ENCODE measurements around the gene PPP6R3. TPM values are rescaled to one million over a fixed set of nuclear protein-coding genes. Genes with fewer than 3 reads are reported as not detected.

Gene PPP6R3
- total RNA-seq, 2 donors from 2014 or later, result 134 to 136 TPM

DNA sequence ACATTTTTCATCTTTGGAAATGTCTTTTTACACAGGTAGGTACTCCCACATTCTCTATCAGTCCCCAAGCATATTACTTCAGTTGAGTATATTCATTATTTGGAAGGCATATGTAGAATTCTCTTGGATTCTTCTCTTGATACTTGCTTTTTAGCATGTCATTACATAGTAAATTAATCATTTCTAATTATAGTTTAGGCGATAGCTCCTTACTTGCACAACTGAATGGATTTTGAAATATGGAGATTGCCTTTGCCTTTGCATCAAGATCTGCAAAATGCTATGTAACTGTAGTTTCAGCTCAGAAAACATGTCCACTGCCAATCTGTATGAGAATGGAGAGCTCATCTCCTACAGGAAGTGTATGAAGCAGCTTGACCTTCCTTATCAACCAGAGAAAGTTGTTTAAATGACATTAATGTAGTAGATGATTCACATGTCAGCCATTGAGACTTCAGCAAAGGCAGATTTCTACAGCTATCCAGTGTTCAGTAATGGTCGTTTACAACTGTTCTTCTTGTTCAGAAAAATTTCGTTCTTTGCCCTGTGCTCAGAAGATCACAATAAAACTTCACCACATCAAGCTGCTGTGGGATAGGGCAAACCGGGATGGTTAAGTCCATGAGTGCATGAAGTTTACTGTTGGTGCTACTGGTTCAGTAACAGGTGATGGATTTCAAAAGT, 61.6 kb downstream of the PPP6R3 start:
- Mint-ChIP-seq H3K36me3 (ENCODE audit: low read depth) (peaks cover 9% of the 10 kb centered on the region), H3K4me1 (peaks cover 61% of the 10 kb centered on the region), H3K27me3 (no peaks in the 10 kb centered on the region), H3K27ac (no peak overlapping the region), H3K4me3 (no peak overlapping the region)
- no peaks in the 10 kb centered on the region for H3K9me3 ChIP-seq (ENCODE audit: control insufficient read depth, low read length, poor library complexity, severe bottlenecking)
- ATAC-seq (no peak), DNase-seq (no peak)

DNA sequence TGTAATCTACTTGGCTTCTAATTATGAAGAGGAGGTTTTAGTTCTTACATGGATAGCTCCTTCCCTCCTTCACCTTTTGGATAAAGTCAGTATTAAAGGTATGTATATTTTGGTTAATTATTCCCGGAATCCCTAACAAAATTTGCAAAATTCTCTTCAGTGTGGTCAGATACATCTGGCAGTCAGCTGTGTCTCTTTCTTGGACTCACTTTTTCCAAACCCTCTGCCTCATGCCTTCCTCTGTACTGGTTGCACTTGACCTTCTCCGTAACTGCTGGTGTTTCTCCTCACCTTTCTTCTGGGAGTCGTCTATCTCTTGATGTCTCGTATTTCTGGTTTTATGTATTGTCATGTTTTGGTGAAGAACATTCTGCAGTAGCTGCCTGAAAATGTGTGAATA, 62.5 kb downstream of the PPP6R3 start:
- no peak overlapping the region for H3K4me3 Mint-ChIP-seq
- no peak for DNase-seq
- peaks cover 65% of the 10 kb centered on the region for H3K4me1 Mint-ChIP-seq
- no peaks in the 10 kb centered on the region for H3K27me3 Mint-ChIP-seq
- ATAC-seq, result no peak
- H3K36me3 Mint-ChIP-seq (ENCODE audit: low read depth), result peaks cover 12% of the 10 kb centered on the region
- no peak overlapping the region for H3K27ac Mint-ChIP-seq
- H3K9me3 ChIP-seq (ENCODE audit: control insufficient read depth, low read length, poor library complexity, severe bottlenecking), result no peaks in the 10 kb centered on the region

DNA sequence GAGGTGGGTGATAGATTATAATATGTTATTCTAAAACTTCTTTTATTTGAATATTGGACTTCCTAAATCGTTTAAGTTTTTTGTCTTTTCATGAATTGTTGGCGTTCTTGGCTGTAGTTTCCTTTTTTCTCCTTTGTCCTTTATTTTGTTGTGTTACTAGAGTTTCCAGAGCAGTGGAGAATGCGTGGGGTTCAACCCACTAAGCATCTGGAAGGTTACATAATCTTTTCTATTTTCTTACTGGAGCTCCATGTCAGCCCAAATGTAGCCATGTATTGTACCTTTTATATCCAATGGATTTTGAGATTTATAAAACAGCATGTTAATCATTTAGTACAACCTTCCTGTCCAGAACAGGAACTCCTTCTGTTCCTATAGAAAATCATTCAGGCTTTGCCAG, 63.2 kb downstream of the PPP6R3 start:
- no peak for DNase-seq
- Mint-ChIP-seq H3K27me3 (no peaks in the 10 kb centered on the region), H3K4me3 (no peak overlapping the region), H3K36me3 (ENCODE audit: low read depth) (peaks cover 12% of the 10 kb centered on the region), H3K27ac (peak overlapping the region; percentile 86), H3K4me1 (peaks cover 67% of the 10 kb centered on the region)
- no peak for ATAC-seq
- no peaks in the 10 kb centered on the region for H3K9me3 ChIP-seq (ENCODE audit: control insufficient read depth, low read length, poor library complexity, severe bottlenecking)

DNA sequence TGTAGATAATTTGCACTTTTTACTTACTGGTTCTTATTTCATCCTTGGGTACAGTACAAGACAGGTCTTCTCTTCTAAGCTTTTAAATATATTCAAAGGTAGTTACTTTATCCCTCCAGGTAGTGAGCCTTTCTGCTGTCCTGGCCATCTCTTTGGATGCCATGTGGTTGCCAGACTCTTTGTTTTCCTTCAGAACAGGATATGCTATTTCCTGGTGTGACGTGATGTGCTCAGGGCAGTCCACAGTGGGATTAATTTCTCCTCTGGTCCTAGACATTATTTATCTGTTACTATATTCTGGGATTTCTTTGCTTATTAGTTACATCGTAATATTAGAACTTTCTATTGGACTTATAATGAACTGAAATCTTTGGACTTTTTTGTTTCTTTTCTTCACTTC, 63.7 kb downstream of the PPP6R3 start:
- peaks cover 65% of the 10 kb centered on the region for H3K4me1 Mint-ChIP-seq
- no peak overlapping the region for H3K4me3 Mint-ChIP-seq
- H3K27ac Mint-ChIP-seq, result peak overlapping the region; percentile 86
- DNase-seq, result no peak
- no peaks in the 10 kb centered on the region for H3K27me3 Mint-ChIP-seq
- no peak for ATAC-seq
- peaks cover 12% of the 10 kb centered on the region for H3K36me3 Mint-ChIP-seq (ENCODE audit: low read depth)
- no peaks in the 10 kb centered on the region for H3K9me3 ChIP-seq (ENCODE audit: control insufficient read depth, low read length, poor library complexity, severe bottlenecking)

DNA sequence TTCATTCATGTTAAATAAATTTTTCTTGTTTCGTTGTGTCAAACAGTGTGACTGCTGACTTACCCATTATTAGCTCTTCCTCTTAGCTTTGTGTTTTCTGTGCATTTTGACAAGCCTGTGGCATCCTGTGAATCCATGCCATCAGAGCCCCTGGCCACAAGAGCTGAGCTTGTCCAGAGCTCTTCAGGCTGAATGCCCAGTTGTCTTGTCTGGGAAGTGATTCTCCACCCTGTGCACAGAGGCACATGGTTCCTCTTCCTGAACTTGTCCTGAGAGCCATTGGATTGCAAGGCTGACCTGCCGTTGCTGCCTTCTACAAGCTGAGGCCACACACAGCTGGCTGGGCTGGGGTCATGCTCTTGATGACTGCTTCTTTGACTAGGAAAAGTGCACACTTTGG, 64.1 kb downstream of the PPP6R3 start:
- DNase-seq, result no peak
- Mint-ChIP-seq H3K4me3 (no peak overlapping the region), H3K27ac (peak overlapping the region; percentile 86), H3K36me3 (ENCODE audit: low read depth) (peaks cover 12% of the 10 kb centered on the region), H3K27me3 (no peaks in the 10 kb centered on the region), H3K4me1 (peaks cover 67% of the 10 kb centered on the region)
- no peaks in the 10 kb centered on the region for H3K9me3 ChIP-seq (ENCODE audit: control insufficient read depth, low read length, poor library complexity, severe bottlenecking)
- ATAC-seq, result no peak

DNA sequence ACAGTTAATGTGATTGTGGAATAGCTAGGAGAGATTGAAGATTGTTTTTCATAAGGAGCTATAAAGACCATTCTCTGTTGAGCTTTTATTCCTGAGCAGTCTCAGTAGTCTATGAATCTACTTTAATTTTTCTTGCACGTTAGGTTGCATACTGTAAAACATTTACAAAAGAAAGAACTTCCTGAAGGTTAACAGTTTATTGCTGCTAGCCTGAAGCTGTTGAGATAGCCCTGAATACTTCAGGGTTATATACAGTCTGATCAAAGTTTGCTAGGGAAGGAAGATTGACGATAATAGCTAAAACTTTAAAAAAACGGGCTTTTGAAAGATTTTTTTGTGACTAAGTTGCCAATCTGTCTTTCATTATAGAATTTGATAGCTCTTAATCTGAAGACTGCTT, 64.8 kb downstream of the PPP6R3 start:
- ATAC-seq (no peak), DNase-seq (no peak)
- Mint-ChIP-seq H3K4me1 (peaks cover 72% of the 10 kb centered on the region), H3K36me3 (ENCODE audit: low read depth) (peaks cover 12% of the 10 kb centered on the region), H3K27me3 (no peaks in the 10 kb centered on the region), H3K27ac (no peak overlapping the region), H3K4me3 (no peak overlapping the region)
- H3K9me3 ChIP-seq (ENCODE audit: control insufficient read depth, low read length, poor library complexity, severe bottlenecking), result no peaks in the 10 kb centered on the region

DNA sequence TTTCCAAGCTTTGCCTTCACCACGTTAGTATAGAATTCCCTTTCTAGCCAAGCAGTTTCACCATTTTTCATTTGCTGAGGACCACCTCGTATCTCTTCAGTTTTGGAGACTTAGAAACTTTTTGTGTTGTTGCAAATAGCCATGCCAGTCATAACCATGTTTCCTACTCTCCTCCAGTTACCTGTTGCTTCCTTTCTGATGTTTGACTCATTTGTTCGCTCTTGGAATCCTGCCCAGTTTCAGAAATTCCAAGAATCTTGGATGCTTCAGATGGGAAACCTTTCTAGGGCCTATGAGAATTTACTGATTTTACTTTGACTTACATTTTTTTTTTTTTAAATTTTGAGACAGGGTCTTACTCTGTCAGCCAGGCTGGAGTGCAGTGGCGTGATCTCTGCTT, 65.4 kb downstream of the PPP6R3 start:
- Mint-ChIP-seq H3K27ac (no peak overlapping the region), H3K27me3 (no peaks in the 10 kb centered on the region), H3K4me1 (peaks cover 72% of the 10 kb centered on the region), H3K4me3 (no peak overlapping the region), H3K36me3 (ENCODE audit: low read depth) (peaks cover 11% of the 10 kb centered on the region)
- no peaks in the 10 kb centered on the region for H3K9me3 ChIP-seq (ENCODE audit: control insufficient read depth, low read length, poor library complexity, severe bottlenecking)
- no peak for ATAC-seq
- DNase-seq, result no peak

DNA sequence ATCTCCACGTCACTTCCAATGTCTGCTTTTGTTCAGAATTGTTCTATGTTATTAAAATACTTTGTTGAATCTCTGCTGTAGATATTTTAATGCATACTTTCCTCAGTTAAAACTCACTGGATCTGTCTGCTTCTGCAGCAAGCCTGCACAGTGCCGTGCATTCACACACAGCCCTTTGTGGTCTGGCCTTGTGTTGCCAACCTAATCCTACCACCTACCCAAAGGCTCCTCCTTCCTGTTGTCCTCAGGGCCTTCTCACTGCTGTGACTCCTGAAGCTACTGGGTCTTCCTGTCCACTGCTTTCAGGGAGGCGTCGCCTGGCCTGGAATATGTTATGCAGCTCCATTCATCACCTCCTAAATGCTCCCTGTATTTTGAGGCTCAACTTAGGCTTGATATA, 67.0 kb downstream of the PPP6R3 start:
- Mint-ChIP-seq H3K36me3 (ENCODE audit: low read depth) (peaks cover 10% of the 10 kb centered on the region), H3K4me3 (peak overlapping the region; percentile 75), H3K27me3 (no peaks in the 10 kb centered on the region), H3K27ac (peak overlapping the region; percentile 84), H3K4me1 (peaks cover 71% of the 10 kb centered on the region)
- H3K9me3 ChIP-seq (ENCODE audit: control insufficient read depth, low read length, poor library complexity, severe bottlenecking), result no peaks in the 10 kb centered on the region
- DNase-seq (no peak), ATAC-seq (peak; percentile 32)

DNA sequence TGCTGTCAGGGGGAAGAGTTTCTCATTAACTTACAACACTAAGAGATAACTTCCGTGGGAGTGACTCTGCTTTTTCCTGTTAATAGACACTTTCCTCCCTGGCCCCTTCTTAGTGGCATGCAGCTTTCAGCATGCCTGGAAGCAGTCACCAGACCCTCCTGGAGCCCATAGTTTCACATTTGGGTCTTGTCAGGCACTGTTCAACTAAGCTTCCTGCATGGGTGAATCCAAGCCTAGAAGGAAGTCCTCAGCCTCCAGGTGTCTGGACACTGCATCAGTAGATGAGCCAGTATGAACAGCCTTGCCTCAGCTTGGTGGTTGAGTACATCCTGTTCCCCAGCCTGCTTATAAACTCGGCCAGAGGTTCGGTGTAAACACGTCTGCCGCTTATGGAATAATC, 68.1 kb downstream of the PPP6R3 start:
- peaks cover 8% of the 10 kb centered on the region for H3K36me3 Mint-ChIP-seq (ENCODE audit: low read depth)

DNA sequence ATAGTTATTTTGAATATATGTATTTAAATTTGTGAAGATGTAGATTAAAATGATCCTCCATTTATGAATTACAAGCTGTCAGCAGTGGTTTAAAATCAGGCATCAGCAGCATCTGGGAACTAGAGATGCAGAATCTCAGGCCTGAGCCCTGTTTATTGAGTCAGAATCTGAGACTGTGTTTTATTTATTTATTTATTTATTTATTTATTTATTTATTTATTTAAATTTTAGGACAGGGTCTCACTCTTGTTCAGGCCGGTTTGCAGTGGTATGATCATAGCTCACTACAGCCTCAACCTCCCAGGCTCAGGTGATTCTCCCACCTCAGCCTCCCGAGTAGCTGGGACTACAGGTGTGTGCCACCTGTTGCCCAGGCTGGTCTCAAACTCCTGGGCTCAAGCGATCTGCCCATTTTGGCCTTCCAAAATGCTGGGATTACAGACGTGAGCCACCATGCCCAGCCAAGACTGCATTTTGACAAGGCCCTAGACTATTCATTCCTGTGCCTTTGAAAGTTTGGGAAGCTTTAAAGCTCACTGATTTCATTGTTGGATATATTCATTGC, 70.7 kb downstream of the PPP6R3 start:
- Mint-ChIP-seq H3K4me1 (peaks cover 60% of the 10 kb centered on the region), H3K4me3 (no peak overlapping the region), H3K27ac (peak overlapping the region; percentile 66), H3K27me3 (no peaks in the 10 kb centered on the region), H3K36me3 (ENCODE audit: low read depth) (peaks cover 6% of the 10 kb centered on the region)
- H3K9me3 ChIP-seq (ENCODE audit: control insufficient read depth, low read length, poor library complexity, severe bottlenecking), result no peaks in the 10 kb centered on the region
- DNase-seq (no peak), ATAC-seq (no peak)

More for the DNA sequence above, 68.1 kb downstream of the PPP6R3 start:
- H3K9me3 ChIP-seq (ENCODE audit: control insufficient read depth, low read length, poor library complexity, severe bottlenecking), result no peaks in the 10 kb centered on the region
- H3K27ac Mint-ChIP-seq, result peak overlapping the region; percentile 84
- ATAC-seq (peak; percentile 81), DNase-seq (no peak)
- peaks cover 66% of the 10 kb centered on the region for H3K4me1 Mint-ChIP-seq
- no peaks in the 10 kb centered on the region for H3K27me3 Mint-ChIP-seq
- H3K4me3 Mint-ChIP-seq, result peak overlapping the region; percentile 63

DNA sequence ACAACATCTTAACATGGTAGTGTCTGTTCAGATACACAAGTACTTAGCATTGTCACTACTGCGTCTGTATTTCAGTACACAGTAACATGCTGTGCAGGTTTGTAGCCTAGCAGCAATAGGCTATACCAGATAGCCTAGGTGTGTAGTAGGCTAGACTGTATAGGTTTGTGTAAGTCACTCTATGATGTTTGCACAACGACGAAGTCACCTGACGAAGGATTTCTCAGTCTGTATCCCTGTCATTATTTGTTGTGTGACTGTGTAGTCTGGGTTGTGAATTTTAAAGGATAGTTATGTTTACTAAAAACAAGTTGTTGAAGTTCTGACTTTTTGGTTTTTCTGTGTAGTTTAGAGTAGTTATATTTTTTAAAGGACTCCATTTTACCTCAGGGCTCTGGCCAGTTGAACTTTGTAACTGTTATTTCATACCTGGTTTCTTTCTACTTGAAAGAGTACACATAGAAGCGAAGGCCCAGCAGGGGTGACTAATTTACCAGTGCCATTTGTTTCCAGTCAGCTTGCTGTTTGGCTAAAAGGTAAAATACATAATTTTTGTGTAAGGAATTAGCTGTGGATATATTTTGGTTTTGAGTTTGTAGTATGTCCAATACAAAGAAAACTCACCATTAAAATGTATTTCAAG, 72.3 kb downstream of the PPP6R3 start:
- Mint-ChIP-seq H3K4me3 (no peak overlapping the region), H3K27me3 (no peaks in the 10 kb centered on the region), H3K4me1 (peaks cover 55% of the 10 kb centered on the region), H3K27ac (peak overlapping the region; percentile 66), H3K36me3 (ENCODE audit: low read depth) (peaks cover 3% of the 10 kb centered on the region)
- no peak for ATAC-seq
- DNase-seq, result no peak
- H3K9me3 ChIP-seq (ENCODE audit: control insufficient read depth, low read length, poor library complexity, severe bottlenecking), result no peaks in the 10 kb centered on the region

DNA sequence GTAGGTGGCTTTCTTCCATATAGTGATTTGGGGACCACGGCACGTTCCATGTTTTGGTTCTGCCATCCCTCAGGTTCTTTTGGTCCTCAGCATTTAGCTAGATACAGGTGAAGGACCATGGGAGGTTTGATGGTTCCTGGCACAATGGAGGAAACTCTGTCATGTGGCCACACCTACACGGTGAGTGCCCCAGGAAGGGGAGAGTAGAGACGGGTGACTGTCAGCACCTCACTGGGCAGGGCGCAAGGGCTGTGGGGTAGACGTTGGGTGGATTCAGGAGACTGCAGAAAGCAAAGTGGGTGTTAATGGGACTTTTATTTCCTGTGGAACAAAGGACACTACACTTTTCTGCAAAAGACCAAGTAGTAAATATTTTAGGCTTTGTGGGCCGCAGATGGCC, 73.4 kb downstream of the PPP6R3 start:
- Mint-ChIP-seq H3K36me3 (ENCODE audit: low read depth) (peaks cover 4% of the 10 kb centered on the region), H3K4me1 (peaks cover 47% of the 10 kb centered on the region), H3K27me3 (no peaks in the 10 kb centered on the region), H3K4me3 (no peak overlapping the region), H3K27ac (peak overlapping the region; percentile 37)
- no peaks in the 10 kb centered on the region for H3K9me3 ChIP-seq (ENCODE audit: control insufficient read depth, low read length, poor library complexity, severe bottlenecking)
- DNase-seq (no peak), ATAC-seq (no peak)

DNA sequence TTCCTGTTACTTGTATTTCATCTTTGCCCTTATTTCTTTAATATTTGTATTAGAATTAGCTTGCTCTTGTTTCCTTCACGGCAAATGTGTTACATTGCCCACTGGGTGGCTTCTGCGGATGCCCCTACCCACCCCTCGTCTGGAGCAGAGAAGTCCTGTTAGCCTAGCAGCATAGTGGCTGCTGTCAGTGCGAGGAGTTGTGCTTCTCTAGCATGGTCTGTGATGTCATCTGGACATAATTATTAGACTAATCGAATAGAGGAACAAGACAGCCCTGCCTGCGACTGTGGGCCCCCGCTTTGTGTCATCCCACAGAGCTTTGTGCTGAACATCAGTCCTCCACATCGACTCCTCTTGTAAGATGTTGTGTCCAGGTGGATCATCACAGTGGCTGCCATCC, 74.5 kb downstream of the PPP6R3 start:
- DNase-seq (no peak), ATAC-seq (no peak)
- Mint-ChIP-seq H3K27me3 (no peaks in the 10 kb centered on the region), H3K4me1 (peaks cover 49% of the 10 kb centered on the region), H3K27ac (peak overlapping the region; percentile 27), H3K36me3 (ENCODE audit: low read depth) (peaks cover 8% of the 10 kb centered on the region), H3K4me3 (no peak overlapping the region)
- no peaks in the 10 kb centered on the region for H3K9me3 ChIP-seq (ENCODE audit: control insufficient read depth, low read length, poor library complexity, severe bottlenecking)

DNA sequence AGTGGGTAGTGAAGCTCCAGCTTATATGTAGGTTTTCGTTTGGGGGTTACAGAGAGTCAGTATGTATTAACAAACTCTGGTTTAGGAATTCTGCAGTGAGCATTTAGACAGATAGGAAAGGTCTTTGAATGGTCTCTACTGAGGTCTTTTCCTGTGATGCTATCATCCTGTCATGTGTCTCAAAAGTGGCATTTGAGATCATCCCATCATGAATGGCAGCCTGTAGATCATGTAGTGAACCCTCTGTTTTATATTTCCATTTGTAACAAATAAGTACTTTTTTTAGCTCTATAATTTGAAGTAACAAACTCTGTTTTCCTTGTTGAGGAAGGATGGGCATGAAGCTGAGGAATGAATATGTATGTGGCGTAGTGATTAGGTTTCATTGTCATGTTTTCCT, 76.2 kb downstream of the PPP6R3 start:
- ATAC-seq (no peak), DNase-seq (no peak)
- Mint-ChIP-seq H3K27me3 (no peaks in the 10 kb centered on the region), H3K4me1 (peaks cover 49% of the 10 kb centered on the region), H3K27ac (peak overlapping the region; percentile 62), H3K4me3 (no peak overlapping the region), H3K36me3 (ENCODE audit: low read depth) (peaks cover 15% of the 10 kb centered on the region)
- H3K9me3 ChIP-seq (ENCODE audit: control insufficient read depth, low read length, poor library complexity, severe bottlenecking), result no peaks in the 10 kb centered on the region
